Lower lobe of right lung (tissue), 2 donors: Measurements from ENCODE around the gene THBS3. TPM values are rescaled to one million over a fixed set of nuclear protein-coding genes. Genes with fewer than 3 reads are reported as not detected.
A peak's percentile ranks its signal among the peaks of the same experiment; 100 is the strongest.
"Not testable (repeated sequence)": the region's sequence is repeated elsewhere in the genome, so short reads cannot be mapped to it uniquely, and the experiment has no call there.

Source experiments
- ATAC-seq, 2 donors: fragments of 200-7000 bp; cut with Tn5 transposase; one replicate each; pipeline ENCODE4 v1.9.1; 2020 to 2022; ENCODE audit warnings: mild to moderate bottlenecking in 2 of 2, moderate library complexity in 2 of 2
- DNase-seq: peaks from one replicate; pipeline ENCODE4 v3.0.0-alpha.2; 2020
- H3K27ac ChIP-seq: fragments of 200-600 bp; one replicate; pipeline ENCODE4 v1.8.0; 2022
- H3K27me3 ChIP-seq: fragments of 200-600 bp; one replicate; pipeline ENCODE4 v1.8.0; 2022; ENCODE audit warnings: low read depth
- H3K36me3 ChIP-seq: fragments of 200-600 bp; one replicate; pipeline ENCODE4 v1.8.0; 2022; ENCODE audit warnings: mild to moderate bottlenecking
- H3K4me1 ChIP-seq: fragments of 200-600 bp; one replicate; pipeline ENCODE4 v1.8.0; 2022
- H3K4me3 ChIP-seq: fragments of 200-600 bp; one replicate; pipeline ENCODE4 v1.8.0; 2022; ENCODE audit warnings: mild to moderate bottlenecking
- H3K9me3 ChIP-seq: fragments of 200-600 bp; one replicate; pipeline ENCODE4 v1.8.0; 2022
- CTCF ChIP-seq: fragments of 200-600 bp; IDR thresholded peaks from one replicate; pipeline ENCODE4 v1.8.0; 2022; ENCODE audit warnings: antibody characterized with exemption, mild to moderate bottlenecking
- intact Hi-C: fragments of 100-400 bp; cut with DNase I; formaldehyde crosslinking; loops from one replicate; pipeline ENCODE4 v1.11.0; 2022
- total RNA-seq: library from RNA; stranded (reverse); fragmentation: NEBNext Ultra II Directional; extraction: Animal tissue kit (Norgen Biotek cat#: 25700); gene quantifications from one replicate; pipeline ENCODE4 v1.2.1, GENCODE V29; 2021
- donor health status: DM: no; HTN: yes; CAD: no; lungs with severe emphysema.

Gene THBS3
- total RNA-seq, 1 donor from 2014 or later = 24.4 TPM

GRCh38 chr1:155167166-155168104 lies 40.3 kb downstream of the THBS3 start:
- DNase-seq = peak; percentile 92
- intact Hi-C loops = loop anchor here (5.0 kb wide), 1 partner anchor 75 kb away; no protein-coding TSS in a partner anchor
- peaks cover 23% of the 10 kb centered on the region for H3K36me3 ChIP-seq
- H3K27me3 ChIP-seq = no peaks in the 10 kb centered on the region
- ATAC-seq = peak; percentile 86 to 90
- peaks cover 31% of the 10 kb centered on the region for H3K4me1 ChIP-seq
- peak overlapping the region; percentile 76 for H3K27ac ChIP-seq
- TF ChIP-seq CTCF = peak; percentile 88
- H3K9me3 ChIP-seq = no peaks in the 10 kb centered on the region
- peak overlapping the region; percentile 21 for H3K4me3 ChIP-seq

- ATAC-seq (peak; percentile 22 to 58), DNase-seq (no peak)
- intact Hi-C loops = loop anchor here (5.0 kb wide), 1 partner anchor 74 kb away; no protein-coding TSS in a partner anchor
- Histone ChIP-seq H3K36me3 (peaks cover 23% of the 10 kb centered on the region), H3K27me3 (no peaks in the 10 kb centered on the region), H3K27ac (peak overlapping the region; percentile 76), H3K4me3 (peak overlapping the region; percentile 21), H3K4me1 (peaks cover 25% of the 10 kb centered on the region), H3K9me3 (no peaks in the 10 kb centered on the region)
- no peak for TF ChIP-seq CTCF
Observed at GRCh38 chr1:155166471-155167165, 41.1 kb downstream of the THBS3 start.

GRCh38 chr1:155166051-155166470 lies 41.6 kb downstream of the THBS3 start:
- Histone ChIP-seq H3K9me3 (no peaks in the 10 kb centered on the region), H3K4me3 (peak overlapping the region; percentile 21), H3K36me3 (peaks cover 23% of the 10 kb centered on the region), H3K27me3 (no peaks in the 10 kb centered on the region), H3K27ac (peak overlapping the region; percentile 76), H3K4me1 (peaks cover 25% of the 10 kb centered on the region)
- intact Hi-C loops = loop anchor here (5.0 kb wide), 1 partner anchor 74 kb away; no protein-coding TSS in a partner anchor
- ATAC-seq (no peak), DNase-seq (no peak)
- TF ChIP-seq CTCF = no peak

- intact Hi-C loops = loop anchor here (5.0 kb wide), 1 partner anchor 72 kb away; no protein-coding TSS in a partner anchor
- not testable (repeated sequence) for H3K36me3 ChIP-seq, DNase-seq
Observed at GRCh38 chr1:155164625-155165024, 43.1 kb downstream of the THBS3 start.

GRCh38 chr1:155163785-155164184 lies 43.9 kb downstream of the THBS3 start:
- ATAC-seq, H3K27ac ChIP-seq, DNase-seq, H3K9me3 ChIP-seq, H3K36me3 ChIP-seq, intact Hi-C loops, H3K27me3 ChIP-seq, H3K4me3 ChIP-seq: not testable (repeated sequence)
- peaks cover 25% of the 10 kb centered on the region for H3K4me1 ChIP-seq

More at GRCh38 chr1:155164625-155165024, 43.1 kb downstream of the THBS3 start:
- H3K4me3 ChIP-seq, H3K27ac ChIP-seq, H3K27me3 ChIP-seq, ATAC-seq, H3K9me3 ChIP-seq: not testable (repeated sequence)
- H3K4me1 ChIP-seq = peaks cover 25% of the 10 kb centered on the region

GRCh38 chr1:155162631-155163030 lies 45.1 kb downstream of the THBS3 start:
- H3K4me3 ChIP-seq, H3K9me3 ChIP-seq, ATAC-seq, H3K36me3 ChIP-seq, DNase-seq, intact Hi-C loops, H3K27ac ChIP-seq, H3K27me3 ChIP-seq: not testable (repeated sequence)
- H3K4me1 ChIP-seq = peaks cover 21% of the 10 kb centered on the region
